ENCODE measurements around the gene ZNFX1. TPM values are rescaled to one million over a fixed set of nuclear protein-coding genes. Genes with fewer than 3 reads are reported as not detected.

The ZNFX1 gene
- total RNA-seq, 1 donor from 2014 or later = 25.0 TPM

DNA sequence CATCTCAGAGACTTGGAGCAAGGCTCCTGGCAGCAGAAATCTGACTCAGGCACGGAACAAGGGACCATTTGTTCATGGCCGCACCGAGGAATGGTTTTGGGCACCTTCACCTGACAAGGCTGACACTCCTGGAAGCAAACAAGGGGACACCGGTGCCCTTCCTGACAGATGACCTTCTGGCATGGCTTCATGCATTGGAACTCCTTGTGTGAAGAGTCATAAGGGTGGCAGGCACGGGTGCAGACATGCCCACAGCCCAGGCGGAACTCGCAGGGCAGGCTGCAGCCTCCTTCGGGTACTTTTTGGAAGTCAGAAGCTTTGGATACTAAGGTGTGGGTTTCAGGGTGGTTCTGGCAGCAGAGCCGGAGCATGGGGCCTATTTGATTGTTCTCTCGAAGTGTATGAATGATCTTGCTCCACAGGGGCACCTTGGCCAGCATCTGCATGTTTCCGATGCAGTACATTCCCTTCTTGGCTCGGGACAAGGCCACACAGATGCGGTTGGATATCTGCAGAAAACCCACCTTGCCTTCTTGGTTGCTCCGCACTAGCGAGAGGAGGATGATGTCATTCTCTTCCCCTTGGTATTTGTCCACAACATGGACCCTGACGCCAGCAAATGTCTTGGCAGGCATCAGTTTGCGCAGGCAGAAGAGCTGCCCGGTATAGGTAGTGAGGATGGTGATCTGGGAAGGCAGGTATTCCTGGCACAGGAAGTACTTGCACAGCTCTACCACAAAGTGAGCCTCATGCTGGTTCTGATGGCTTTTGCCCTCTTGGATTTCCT is 28.8 kb downstream of the ZNFX1 start:
- H3K36me3 Mint-ChIP-seq (ENCODE audit: low read depth, unreplicated experiment) = peaks cover 49% of the 10 kb centered on the region
- no peaks in the 10 kb centered on the region for H3K27me3 Mint-ChIP-seq (ENCODE audit: unreplicated experiment)
- H3K4me3 Mint-ChIP-seq (ENCODE audit: unreplicated experiment) = peak overlapping the region; percentile 73
- H3K9me3 Mint-ChIP-seq (ENCODE audit: unreplicated experiment) = no peaks in the 10 kb centered on the region
- DNase-seq (ENCODE audit: low spot score) = no peak
- H3K4me1 Mint-ChIP-seq (ENCODE audit: unreplicated experiment) = peaks cover 33% of the 10 kb centered on the region
- TF ChIP-seq, protein P1, sequence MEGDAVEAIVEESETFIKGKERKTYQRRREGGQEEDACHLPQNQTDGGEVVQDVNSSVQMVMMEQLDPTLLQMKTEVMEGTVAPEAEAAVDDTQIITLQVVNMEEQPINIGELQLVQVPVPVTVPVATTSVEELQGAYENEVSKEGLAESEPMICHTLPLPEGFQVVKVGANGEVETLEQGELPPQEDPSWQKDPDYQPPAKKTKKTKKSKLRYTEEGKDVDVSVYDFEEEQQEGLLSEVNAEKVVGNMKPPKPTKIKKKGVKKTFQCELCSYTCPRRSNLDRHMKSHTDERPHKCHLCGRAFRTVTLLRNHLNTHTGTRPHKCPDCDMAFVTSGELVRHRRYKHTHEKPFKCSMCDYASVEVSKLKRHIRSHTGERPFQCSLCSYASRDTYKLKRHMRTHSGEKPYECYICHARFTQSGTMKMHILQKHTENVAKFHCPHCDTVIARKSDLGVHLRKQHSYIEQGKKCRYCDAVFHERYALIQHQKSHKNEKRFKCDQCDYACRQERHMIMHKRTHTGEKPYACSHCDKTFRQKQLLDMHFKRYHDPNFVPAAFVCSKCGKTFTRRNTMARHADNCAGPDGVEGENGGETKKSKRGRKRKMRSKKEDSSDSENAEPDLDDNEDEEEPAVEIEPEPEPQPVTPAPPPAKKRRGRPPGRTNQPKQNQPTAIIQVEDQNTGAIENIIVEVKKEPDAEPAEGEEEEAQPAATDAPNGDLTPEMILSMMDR (IDR thresholded peaks at IDR 0.05; ENCODE audit: unreplicated experiment) = no peak
- peak overlapping the region; percentile 54 for H3K27ac Mint-ChIP-seq (ENCODE audit: unreplicated experiment)

DNA sequence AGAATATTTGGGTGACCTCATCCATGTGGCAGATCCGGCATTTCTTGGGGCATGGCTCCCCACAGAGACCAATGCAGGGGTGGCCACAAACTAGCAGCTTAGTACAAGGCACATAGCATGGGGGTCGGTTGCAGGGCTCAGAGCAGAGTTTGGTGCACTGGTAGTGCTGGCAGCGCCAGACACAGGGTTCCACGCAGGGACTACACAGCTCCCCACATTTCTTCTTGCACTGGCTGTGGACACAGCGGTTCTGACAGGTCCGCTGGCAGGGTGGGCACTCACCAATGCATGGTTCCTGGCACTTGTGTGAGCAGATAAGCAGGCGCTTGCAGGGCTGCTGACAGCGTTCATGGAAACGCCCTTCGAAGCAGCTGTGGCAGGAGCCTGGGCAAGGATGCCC is 29.6 kb downstream of the ZNFX1 start:
- DNase-seq (ENCODE audit: low spot score) = no peak
- no peaks in the 10 kb centered on the region for H3K9me3 Mint-ChIP-seq (ENCODE audit: unreplicated experiment)
- H3K27ac Mint-ChIP-seq (ENCODE audit: unreplicated experiment) = peak overlapping the region; percentile 86
- H3K4me3 Mint-ChIP-seq (ENCODE audit: unreplicated experiment) = peak overlapping the region; percentile 72
- peaks cover 33% of the 10 kb centered on the region for H3K4me1 Mint-ChIP-seq (ENCODE audit: unreplicated experiment)
- H3K27me3 Mint-ChIP-seq (ENCODE audit: unreplicated experiment) = no peaks in the 10 kb centered on the region
- H3K36me3 Mint-ChIP-seq (ENCODE audit: low read depth, unreplicated experiment) = peaks cover 44% of the 10 kb centered on the region
- TF ChIP-seq, protein P1 (IDR thresholded peaks at IDR 0.05; ENCODE audit: unreplicated experiment) = no peak

DNA sequence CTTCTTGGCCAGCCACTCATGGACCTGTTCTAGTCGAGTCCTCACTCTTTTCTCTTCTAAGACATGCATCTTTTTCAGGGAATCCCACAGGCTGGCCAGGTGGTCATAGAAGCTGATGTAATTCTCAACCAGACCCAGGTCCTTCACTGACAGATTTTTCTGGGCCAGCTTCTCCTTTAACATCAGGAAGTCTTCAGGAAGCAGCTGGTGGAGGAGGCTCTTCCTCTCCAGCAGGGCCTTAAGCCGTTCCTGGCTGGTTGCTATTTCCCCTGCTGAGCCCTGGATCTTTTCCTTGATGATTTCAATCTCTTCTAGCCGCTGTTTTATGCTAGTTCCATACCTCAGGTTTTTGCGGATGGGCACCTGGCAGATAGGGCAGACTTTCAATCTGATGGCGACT is 30.1 kb downstream of the ZNFX1 start:
- Mint-ChIP-seq H3K4me1 (ENCODE audit: unreplicated experiment) (peaks cover 33% of the 10 kb centered on the region), H3K27me3 (ENCODE audit: unreplicated experiment) (no peaks in the 10 kb centered on the region), H3K27ac (ENCODE audit: unreplicated experiment) (peak overlapping the region; percentile 86), H3K36me3 (ENCODE audit: low read depth, unreplicated experiment) (peaks cover 39% of the 10 kb centered on the region), H3K9me3 (ENCODE audit: unreplicated experiment) (no peaks in the 10 kb centered on the region), H3K4me3 (ENCODE audit: unreplicated experiment) (peak overlapping the region; percentile 72)
- peak; percentile 36 for DNase-seq (ENCODE audit: low spot score)
- TF ChIP-seq, protein P1 (IDR thresholded peaks at IDR 0.05; ENCODE audit: unreplicated experiment) = no peak

GRCh38 chr20:49247169-49247723 is 30.6 kb downstream of the ZNFX1 start:
- Mint-ChIP-seq H3K9me3 (ENCODE audit: unreplicated experiment) (no peaks in the 10 kb centered on the region), H3K27ac (ENCODE audit: unreplicated experiment) (peak overlapping the region; percentile 86), H3K27me3 (ENCODE audit: unreplicated experiment) (no peaks in the 10 kb centered on the region), H3K36me3 (ENCODE audit: low read depth, unreplicated experiment) (peaks cover 38% of the 10 kb centered on the region), H3K4me1 (ENCODE audit: unreplicated experiment) (peaks cover 33% of the 10 kb centered on the region), H3K4me3 (ENCODE audit: unreplicated experiment) (peak overlapping the region; percentile 72)
- no peak for DNase-seq (ENCODE audit: low spot score)
- TF ChIP-seq, protein P1 (IDR thresholded peaks at IDR 0.05; ENCODE audit: unreplicated experiment) = no peak

Data from endothelial cell (in vitro differentiated cells).